Measurements from ENCODE around the gene DBH.

The DBH gene

GRCh38 chr9:133701981-133702797, 66.0 kb downstream of the DBH start:
- DNase-seq (ENCODE audit: low read depth in 2 of 2), result peak; percentile 58

- DNase-seq (ENCODE audit: low read depth in 2 of 2), result no peak
These were observed 66.8 kb downstream of the DBH start for GRCh38 chr9:133702798-133703590.

GRCh38 chr9:133703591-133704399, 67.6 kb downstream of the DBH start:
- DNase-seq (ENCODE audit: low read depth in 2 of 2), result no peak

- DNase-seq (ENCODE audit: low read depth in 2 of 2), result no peak
These were observed 68.6 kb downstream of the DBH start for GRCh38 chr9:133704711-133705181.

GRCh38 chr9:133705576-133705975, 69.4 kb downstream of the DBH start:
- DNase-seq (ENCODE audit: low read depth in 2 of 2), result no peak

- DNase-seq (ENCODE audit: low read depth in 2 of 2), result no peak
These were observed 70.3 kb downstream of the DBH start for GRCh38 chr9:133706307-133707050.

- no peak for DNase-seq (ENCODE audit: low read depth in 2 of 2)
These were observed 71.1 kb downstream of the DBH start for GRCh38 chr9:133707065-133707762.

- DNase-seq (ENCODE audit: low read depth in 2 of 2), result no peak
These were observed 71.6 kb downstream of the DBH start for GRCh38 chr9:133707763-133708245.

- no peak for DNase-seq (ENCODE audit: low read depth in 2 of 2)
These were observed 72.3 kb downstream of the DBH start for GRCh38 chr9:133708246-133709014.

All from activated CD4-positive, alpha-beta T cell treated with anti-CD3 and anti-CD28 coated beads for 24 hours (primary cell).